T-helper 2 cell (primary cell): ENCODE results near the gene SLC28A1.

Source experiments
- DNase-seq, 5 experiments: peaks; one replicate each; pipeline versions ENCODE4 v3.0.0 to v3.0.0-alpha.2; 2012 to 2022

SLC28A1 gene

DNA sequence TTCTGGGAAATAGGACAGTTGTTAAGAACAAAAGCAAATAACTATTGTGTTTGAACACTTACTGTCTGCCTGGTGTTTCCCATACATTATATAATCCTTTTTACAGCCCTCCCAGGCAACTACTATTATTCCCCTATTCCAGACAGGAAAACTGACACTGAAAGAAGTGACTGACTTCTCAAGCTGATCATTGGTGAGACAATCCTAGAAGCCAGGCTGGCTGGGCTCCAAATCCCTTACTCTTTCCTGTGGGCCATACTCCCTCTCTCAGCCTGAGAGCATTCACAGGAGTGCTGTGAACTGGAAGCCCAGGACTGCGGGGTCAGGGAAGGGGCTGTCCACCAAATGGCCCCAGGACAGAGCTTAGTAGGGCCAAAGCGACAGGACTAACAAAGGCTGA, 58.0 kb downstream of the SLC28A1 start:
- DNase-seq: no peak

DNA sequence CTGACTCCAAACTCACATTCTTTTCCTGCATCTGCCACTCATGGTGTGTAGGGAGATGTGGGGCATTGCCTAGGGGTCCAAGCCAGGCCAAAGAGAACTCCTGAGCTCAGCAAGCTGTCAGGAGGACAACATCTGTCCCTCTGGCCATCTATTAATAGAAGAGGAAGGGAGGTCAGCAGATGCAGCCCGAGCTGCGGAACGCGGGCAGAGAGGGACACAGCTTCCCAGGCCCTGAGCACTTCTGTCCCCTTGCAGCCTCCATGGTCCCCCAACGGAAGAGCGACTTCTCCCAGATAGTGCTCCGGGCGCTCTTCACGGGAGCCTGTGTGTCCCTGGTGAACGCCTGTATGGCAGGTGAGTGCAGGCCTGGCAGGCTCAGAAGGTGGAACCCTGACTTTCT, 59.8 kb downstream of the SLC28A1 start:
- no peak for DNase-seq

- DNase-seq: no peak
These were observed 60.4 kb downstream of the SLC28A1 start for GRCh38 chr15:84944861-84945260.

DNA sequence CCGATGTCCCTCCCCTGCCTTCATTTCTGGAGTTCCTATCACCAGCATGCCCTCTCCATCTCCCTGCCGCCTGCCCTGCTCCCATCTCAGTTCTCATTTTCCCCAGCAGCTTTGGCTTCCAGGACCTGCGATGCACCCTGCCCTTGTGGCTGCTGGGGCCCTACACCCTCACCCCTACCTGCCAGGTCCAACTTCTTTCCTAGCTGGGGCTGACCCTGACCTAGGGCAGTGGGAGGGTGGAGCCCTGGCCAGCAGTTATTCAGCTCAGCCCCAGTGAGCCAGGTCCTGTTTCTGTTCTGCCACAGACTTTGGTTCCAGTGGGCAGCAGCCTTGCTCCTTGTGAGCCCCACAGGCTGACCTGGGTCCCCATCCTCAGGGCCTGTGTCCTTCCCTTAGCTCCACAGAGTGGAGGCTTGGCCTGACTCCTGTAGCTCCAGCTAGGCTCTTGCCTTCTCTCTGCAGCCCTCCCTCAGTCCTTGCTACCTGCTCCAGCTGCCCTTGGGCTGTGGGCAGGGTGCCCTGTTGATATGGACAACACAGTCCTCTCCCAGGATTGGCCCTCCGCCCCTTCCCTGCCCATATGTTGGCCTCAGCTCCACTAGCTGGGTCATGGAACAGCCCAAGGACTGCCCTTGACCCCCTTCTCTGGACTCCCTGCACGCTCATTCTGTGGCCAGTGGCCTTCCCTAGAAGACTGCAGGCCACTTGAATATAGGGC, 62.5 kb downstream of the SLC28A1 start:
- DNase-seq: no peak

DNA sequence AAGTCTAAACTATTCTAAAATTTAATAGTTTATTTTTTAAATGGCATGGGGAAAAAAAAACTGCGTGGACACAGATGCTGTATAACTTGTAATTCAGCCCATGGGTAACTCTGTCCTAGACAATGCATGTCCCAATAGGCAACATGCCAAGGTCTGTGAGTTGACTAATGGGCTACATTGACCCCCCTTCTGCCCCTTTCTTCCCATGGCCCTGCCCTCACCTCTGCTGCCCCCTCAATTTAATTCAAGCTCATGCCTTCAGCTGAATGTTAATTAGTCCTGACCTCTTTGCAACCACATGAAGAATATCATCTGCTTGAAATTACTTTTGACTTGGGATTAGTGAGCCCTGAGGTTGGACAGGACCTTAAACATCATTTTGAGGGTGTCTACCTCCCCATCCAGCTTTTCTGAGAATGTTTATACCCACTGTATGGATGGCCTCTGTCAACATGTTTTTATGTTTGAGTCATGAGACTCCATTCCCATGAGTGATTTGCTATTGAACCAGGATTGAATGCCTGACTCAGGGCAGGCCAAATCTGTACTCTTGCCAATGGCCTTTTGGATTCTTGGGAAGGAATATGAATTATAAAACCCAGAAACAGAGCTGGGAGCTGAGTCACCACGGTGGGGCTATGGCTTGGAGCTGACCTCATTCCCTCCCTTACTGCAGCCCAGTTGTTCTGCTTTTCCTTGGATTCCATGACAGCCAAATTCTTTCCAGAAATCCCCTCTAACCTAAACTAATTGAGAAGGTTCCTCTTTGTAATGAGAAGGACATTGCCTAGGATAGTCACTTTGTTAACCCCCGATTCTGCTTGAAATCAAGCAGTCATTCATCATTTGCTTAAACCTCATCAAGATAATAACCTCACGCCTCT, 63.7 kb downstream of the SLC28A1 start:
- DNase-seq: no peak

DNA sequence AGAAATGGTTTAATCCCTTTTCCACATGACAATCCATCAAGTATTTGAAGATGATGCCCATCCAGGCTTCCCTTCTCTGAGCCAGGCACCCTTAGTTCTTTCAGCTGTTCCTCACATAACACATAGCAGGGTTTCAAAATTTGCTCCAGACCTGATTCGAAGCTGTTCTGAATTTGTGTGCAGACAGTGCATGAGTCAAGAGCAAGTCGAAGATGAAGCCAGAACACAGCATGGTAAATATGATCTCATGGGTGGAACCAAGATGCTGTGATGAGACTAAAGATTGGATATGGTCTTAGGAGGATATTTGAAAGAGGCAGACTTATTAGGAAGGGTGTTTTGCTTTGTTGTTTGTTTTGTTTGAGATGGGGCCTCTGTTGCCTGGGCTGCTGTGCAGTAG, 64.6 kb downstream of the SLC28A1 start:
- DNase-seq: no peak

DNA sequence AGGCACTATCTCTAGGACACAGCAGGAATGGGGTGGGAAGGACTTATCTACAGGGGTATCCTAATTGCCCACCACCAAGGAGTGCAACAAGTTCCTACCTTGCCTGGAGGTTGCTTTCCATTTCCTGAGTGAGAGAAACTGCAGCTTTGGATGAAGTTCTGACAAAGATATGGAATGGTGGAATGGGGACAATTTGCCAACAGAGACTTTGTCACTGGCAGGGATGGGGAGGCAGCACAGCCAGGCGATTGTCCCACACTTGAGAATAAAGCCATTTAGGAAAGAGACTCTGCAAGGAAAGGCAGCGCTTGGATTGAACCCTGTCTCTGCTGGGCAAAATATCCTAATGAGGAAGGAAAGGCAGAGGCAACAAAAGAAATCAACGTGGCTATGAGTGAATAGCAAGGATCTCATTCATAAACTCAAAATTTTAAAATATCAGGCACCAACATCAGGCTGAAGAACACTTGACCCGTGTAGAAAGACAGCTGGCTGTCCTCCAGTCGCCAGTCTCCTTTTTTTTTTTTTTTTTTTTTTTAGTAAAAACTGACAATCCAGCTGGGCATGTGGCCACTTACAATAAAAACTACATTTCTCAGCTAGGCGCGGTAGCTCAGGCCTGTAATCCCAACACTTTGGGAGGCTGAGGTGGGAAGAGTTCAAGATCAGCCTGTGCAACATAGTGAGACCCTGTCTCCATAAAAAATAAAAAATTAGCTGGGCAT, 65.5 kb downstream of the SLC28A1 start:
- DNase-seq: no peak

GRCh38 chr15:84950570-84951111, 66.2 kb downstream of the SLC28A1 start:
- DNase-seq: no peak

DNA sequence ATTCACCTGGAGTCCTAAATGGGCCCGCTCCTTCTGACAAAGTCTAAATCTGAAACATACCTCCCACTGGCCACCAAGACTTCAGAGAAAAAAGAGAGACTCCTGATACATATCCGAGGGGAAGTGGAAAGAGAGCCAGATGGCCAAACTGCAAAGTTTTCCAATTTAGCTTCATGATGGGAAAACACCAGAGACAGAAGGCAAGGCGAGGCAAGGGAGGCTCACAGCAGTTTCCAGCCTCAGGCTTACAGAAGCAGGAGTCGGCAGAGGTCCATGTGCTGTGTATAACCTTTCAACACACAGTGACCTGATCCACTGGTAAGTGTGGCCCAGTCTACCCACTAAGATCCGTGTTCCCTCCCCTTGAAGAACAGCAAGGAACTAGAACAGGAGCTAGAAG, 67.3 kb downstream of the SLC28A1 start:
- no peak for DNase-seq

- DNase-seq: no peak
These were observed 68.7 kb downstream of the SLC28A1 start for GRCh38 chr15:84953136-84953535.

- DNase-seq: no peak
These were observed 69.3 kb downstream of the SLC28A1 start for GRCh38 chr15:84953726-84954125.

GRCh38 chr15:84955089-84955848, 70.8 kb downstream of the SLC28A1 start:
- peak in 4 of 5 experiments; percentile 6 to 31 (median 22) for DNase-seq

DNA sequence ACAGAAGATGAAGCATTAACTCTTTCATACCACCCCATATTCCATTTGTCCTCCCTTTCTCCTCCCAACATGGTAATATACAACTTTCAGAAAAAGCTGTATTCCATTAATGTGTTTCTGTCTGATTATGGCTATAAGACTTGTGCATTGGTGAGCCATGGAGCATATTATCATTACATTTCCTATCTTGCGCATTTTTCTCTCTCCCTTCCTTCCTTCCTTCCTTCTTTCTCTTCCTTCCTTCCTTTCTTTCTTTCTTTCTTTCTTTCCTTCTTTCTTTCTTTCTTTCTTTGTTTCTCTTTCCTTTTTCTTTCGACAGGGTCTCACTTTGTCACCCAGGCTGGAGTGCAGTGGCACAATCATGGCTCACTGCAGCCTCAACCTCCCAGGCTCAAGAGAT, 71.7 kb downstream of the SLC28A1 start:
- DNase-seq: no peak

- no peak for DNase-seq
These were observed 76.1 kb downstream of the SLC28A1 start for GRCh38 chr15:84960391-84961113.

DNA sequence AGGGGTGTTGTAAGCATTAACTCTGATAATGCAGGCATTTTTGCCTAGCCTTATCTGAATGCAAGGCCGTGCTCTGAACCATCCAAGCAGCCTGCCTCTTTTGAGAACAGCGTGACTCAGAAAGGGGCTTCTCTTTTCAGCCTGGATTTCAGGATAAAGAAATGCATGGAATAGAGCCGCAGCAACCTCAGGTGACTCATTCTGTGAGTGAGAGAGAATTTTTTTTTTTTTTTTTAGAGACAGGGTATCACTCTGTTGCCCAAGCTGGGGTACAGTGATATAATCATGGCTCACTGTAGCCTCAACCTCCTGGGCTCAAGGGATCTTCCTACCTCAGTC, 76.6 kb downstream of the SLC28A1 start:
- DNase-seq: no peak

GRCh38 chr15:84961707-84962106, 77.2 kb downstream of the SLC28A1 start:
- no peak for DNase-seq

DNA sequence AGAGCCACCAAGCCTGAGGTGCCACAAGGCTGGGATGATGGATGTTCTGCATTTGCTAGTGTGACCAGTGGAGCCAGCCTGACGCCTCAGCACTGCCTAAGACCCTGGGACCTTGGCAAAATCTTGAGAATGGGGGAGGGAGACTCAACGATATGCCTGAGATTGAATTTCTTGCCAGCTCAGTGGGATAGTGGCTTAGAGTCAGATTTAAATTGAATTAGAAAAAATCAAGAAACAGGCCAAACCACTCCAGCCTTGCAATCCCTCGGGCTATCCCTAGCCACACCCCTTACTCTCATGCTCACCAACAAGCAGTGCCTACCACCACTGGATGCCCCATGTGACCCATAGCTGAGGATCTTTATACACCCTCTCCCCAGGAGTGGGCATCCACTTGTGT, 78.5 kb downstream of the SLC28A1 start:
- no peak for DNase-seq

GRCh38 chr15:84967380-84967779, 82.9 kb downstream of the SLC28A1 start:
- DNase-seq: no peak

- no peak for DNase-seq
These were observed 83.8 kb downstream of the SLC28A1 start for GRCh38 chr15:84968301-84968700.

- DNase-seq: no peak
These were observed 84.8 kb downstream of the SLC28A1 start for GRCh38 chr15:84969257-84969656.

DNA sequence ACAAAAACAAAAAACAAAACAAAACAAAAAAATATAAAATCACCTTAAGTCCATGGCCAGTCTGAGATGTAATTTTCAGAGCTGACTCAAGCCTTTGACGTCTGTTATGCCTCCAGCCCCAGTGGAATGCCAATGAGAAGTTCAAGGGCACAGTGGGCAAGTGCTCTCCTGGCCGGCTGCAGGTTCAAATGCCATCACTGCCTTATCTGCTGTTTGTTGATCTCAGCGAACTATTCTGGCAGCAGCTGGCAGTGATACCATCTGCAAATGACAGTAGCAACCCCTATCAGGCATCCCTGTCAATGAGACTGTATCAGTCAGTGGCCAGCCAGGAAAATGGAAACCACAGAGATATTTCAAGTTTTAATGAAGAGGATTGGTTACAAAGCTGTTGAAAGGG, 86.4 kb downstream of the SLC28A1 start:
- DNase-seq: peak in 1 of 5 experiments; percentile 8
